HG02840 (cell line): ENCODE results near the gene PTPN7.
"Not testable (repeated sequence)": the region's sequence is repeated elsewhere in the genome, so short reads cannot be mapped to it uniquely, and the experiment has no call there.

Source experiments
- ATAC-seq: cut with Tn5 transposase; IDR thresholded peaks from one replicate; pipeline ENCODE4 v1.9.1; 2021; ENCODE audit warnings: mild to moderate bottlenecking, moderate library complexity, moderate number of reproducible peaks; ENCODE audit not compliant: unreplicated experiment, low FRiP score

The PTPN7 gene

GRCh38 chr1:202160377-202160940 lies at the start of gene PTPN7:
Gene PTPN7, minus strand, starts transcription at chr1:202160602. Its CDS starts 1,200 bp downstream, at chr1:202159402.
- no peak for ATAC-seq

GRCh38 chr1:202208351-202208857 lies 48.0 kb upstream of the PTPN7 start:
- no peak for ATAC-seq

- ATAC-seq = no peak
Observed at GRCh38 chr1:202207292-202207691, 46.9 kb upstream of the PTPN7 start.

DNA sequence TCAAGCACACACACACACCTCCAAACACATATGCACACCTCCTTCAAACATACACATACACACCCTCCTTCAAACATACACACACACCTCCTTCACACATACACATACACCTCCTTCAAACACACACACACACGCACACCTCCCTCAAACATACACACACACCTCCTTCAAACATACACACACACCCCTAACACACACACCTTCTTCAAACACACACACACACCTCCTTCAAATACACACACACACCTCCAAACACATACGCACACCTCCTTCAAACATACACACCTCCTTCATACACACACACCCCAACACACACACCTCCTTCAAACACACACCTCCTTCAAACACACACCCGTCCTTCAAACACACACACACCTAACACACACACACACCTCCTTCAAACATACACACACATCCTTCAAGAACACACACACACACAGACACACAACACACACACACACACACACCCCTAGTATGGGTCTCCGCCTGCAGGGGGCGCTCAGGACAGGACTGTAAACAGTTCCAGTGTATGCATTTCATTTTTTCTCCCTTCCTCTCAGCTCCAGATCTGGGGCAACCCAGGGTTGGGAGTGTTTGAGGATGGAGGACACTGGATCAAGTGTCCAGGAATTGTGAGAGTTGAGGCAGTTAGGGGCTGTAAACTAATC lies 45.3 kb upstream of the PTPN7 start:
- no peak for ATAC-seq

DNA sequence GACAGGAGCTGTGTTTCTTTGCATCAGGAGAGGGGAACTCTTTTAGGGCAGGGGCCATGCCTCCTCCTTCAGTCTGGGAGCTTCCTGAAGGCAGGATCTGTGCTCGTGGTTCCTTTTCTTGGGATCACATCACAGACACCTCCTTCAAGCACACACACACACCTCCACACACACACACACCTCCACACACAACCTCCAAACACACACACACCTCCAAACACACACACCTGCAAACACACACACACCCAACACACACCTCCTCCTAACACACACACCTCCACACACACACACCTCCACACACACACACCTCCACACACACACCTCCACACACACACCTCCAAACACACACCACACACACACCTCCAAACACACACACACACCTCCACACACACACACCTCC lies 43.7 kb upstream of the PTPN7 start:
- no peak for ATAC-seq

- no peak for ATAC-seq
Observed at GRCh38 chr1:202203238-202204039, 43.0 kb upstream of the PTPN7 start.

DNA sequence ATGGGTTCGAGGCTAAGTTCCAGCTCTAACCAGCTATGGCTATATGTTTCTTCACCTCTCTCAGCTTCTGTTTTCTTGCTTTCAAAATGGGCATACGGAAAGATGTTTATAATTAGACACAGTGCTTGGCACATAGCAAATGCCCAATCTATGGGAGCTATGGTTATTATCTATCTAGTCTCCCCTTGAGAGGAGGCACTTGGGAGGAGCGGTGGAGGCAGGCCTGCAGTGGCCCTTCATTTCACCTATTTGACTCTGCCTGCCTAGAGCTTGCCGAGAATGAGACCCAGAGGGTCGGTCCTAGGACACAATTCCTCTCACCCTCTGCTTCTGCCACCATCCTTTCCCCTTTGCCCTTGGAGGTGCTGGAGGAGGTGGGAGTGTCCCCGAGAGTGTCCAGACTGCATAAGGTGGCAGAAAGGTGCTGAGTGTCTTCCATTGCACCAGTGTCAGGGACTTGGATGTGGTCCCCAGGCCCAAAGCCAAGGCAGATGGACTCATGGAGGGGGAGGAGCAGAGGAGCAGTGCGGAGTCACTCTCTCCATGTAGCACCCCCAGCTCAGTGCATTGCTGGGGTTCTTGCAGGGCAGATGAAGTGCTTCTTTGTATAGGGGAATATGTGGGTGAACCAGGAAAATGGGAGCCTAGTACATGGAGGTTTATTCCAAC lies 42.2 kb upstream of the PTPN7 start:
- ATAC-seq = no peak

DNA sequence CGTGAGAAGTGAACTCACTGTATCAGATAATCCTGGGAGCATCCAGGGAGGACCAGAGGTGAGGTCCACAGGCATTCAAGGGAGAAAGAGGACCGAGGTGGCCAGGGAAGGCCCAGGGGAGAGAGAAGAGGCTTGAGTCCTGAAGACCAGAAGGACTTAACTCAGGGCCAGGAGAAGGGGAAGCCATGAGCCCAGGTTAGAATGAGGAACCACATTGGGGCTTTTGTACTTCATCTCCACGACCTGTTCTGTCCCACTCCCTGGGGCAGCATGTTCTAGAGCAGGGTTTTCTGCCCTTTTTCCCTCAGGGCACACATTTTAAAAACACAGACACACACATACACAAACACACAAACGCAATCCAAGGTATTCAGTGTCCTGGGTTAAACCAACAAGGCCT lies 41.6 kb upstream of the PTPN7 start:
- no peak for ATAC-seq

DNA sequence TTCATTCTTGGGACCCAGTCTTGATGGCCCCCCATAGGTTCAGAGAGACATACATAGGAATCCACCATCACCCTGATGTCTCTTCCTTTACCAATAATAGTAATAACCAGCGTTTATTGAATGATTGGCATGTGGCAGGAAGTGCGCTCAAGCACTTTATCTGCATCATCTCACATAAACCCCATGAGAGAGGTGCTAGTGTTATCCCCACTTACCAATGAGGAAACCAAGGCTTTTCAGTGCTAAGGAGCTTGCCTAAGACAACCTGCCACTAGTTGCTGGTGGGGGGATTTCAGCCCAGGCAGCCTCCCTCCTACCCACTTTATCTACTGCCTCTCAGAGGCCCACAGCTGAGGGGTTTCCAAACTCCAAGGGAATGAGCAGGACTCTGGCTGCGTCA lies 40.9 kb upstream of the PTPN7 start:
- no peak for ATAC-seq

DNA sequence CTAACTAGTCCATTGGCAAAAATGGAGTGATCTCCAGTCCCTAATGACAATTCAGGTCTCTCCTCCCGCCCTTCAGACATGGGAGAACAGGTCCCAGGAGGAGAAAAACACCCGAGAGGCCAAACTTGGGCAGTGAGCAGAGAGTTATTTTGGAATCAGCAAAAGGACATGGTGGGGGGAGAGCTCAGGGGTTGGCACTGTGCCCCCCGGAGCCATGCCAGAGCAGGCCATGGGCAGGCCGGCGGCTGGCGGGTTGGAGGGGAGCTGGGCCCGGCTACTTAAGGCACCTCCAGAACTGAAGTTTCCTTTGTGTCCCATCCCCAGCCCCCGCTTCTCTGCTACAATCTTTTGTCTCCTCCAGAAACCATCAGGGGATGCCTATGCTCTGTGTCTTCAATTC lies 40.3 kb upstream of the PTPN7 start:
- ATAC-seq = no peak

DNA sequence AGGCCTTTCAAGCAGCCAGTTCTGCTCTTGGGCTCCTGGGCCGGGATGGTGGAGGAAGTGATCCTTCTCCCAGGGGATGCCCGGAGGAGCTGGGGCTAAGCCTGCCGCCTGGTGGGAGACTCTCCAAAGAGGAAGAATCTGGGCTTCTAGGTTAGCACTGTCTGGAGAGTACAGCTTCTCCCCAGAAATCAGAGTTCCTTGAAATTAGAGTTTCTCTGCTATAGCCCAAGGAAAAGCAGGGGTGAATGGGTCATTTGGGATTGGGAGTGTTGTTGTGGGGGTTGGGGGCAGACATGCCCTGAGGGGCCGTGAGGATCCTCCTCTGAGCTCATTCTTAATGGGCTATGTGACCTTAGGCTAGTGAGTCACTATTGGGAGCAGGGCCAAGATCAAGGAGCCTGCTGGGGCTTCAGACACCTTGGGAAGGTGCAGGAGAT lies 39.7 kb upstream of the PTPN7 start:
- no peak for ATAC-seq

- no peak for ATAC-seq
Observed at GRCh38 chr1:202199040-202199889, 38.9 kb upstream of the PTPN7 start.

- no peak for ATAC-seq
Observed at GRCh38 chr1:202198366-202198724, 37.9 kb upstream of the PTPN7 start.

- no peak for ATAC-seq
Observed at GRCh38 chr1:202197653-202198365, 37.4 kb upstream of the PTPN7 start.

- ATAC-seq = no peak
Observed at GRCh38 chr1:202194328-202194648, 33.9 kb upstream of the PTPN7 start.

DNA sequence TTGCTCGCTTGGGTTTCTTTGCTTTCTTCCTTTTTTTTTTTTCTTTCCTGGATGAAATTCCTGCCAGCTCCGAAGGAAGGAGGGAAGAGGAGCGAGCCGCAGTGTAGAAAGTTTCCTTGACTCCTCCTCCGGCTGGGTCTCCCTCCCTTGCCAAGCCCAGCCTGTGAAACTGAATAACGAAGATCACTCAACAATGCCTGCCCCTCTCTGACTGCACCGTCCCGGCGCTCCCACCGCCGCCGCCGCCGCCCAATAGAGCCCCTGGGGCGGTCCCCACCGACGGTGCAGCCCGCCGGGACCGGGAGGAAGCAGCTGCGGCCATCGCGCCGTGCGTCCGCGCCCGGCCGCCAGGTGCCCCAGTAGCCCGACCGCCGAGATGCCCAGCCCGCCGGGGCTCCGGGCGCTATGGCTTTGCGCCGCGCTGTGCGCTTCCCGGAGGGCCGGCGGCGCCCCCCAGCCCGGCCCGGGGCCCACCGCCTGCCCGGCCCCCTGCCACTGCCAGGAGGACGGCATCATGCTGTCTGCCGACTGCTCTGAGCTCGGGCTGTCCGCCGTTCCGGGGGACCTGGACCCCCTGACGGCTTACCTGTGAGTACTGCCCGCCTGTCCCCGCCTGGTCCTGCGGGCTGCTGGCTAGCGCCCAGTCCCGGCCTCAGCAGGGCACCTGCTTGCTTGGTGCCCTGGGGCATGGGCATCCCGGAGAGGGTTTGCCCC lies 33.4 kb upstream of the PTPN7 start, which contains the start of gene LGR6:
LGR6 (plus strand) TSS at position 186 of the 714 bp plus-strand sequence; CDS start at position 377, 191 bp downstream.
- ATAC-seq = no peak

DNA sequence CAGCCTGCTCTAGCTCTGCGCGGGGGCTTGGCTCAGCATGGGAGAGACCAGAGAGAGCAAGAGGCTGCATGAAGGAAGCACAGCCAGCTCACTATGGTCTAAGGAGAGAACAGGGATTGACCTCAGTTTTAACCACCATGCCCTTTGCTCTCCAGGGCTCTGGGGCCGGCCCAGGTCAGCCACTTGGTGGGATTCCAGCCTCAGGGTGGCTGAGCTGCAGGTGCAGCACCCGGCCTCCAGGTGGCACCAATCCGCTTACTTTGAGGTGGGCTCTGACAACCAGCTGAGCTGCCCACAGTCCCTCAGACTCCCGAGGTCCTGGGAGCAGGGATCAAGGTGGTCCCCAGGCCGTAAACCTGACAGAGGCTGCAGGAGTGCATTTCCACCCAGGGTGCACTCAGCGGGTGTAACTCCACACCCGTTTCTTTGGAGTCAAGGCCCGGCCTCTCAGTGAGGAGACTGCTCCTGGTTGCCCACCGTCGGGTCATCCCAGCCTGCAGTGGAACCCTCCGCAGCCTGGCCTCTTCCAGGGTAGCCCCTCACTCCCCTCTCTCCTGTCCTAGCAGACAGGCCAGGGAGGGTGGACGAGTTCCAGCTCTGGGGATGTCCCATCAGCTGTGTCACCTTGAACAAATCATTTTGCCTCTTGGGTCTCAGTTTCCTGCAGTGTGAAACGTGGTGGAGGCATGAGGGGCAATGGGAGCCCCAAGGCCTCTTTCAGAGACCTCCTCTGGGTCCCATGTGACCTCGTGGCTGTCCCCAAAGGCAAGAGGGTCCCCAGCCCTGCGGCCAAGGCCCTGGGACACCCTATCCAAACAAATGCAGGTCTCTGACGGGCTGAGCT lies 32.6 kb upstream of the PTPN7 start:
- no peak for ATAC-seq

DNA sequence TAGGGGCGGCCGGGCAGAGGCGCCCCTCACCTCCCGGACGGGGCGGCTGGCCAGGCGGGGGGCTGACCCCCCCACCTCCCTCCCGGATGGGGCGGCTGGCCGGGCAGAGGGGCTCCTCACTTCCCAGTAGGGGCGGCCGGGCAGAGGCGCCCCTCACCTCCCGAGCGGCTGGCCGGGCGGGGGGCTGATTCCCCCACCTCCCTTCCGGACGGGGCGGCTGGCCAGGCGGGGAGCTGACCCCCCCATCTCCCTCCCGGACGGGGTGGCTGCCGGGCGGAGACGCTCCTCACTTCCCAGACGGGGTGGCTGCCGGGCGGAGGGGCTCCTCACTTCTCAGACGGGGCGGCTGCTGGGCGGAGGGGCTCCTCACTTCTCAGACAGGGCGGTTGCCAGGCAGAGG lies 31.0 kb upstream of the PTPN7 start:
- not testable (repeated sequence) for ATAC-seq
